ENCODE results near the gene KRTAP5-3.

- TF ChIP-seq TCF12 (IDR thresholded peaks at IDR 0.05; ENCODE audit: low read depth) (no peak), TAF1 (IDR thresholded peaks at IDR 0.05; ENCODE audit: low read depth) (no peak), CEBPB (IDR thresholded peaks at IDR 0.05) (no peak)
These were observed 37.1 kb downstream of the KRTAP5-3 start for GRCh38 chr11:1570896-1571759.
